Activated CD8-positive, alpha-beta T cell treated with anti-CD3 and anti-CD28 coated beads, Interleukin-2, amount 10 ng/mL, durations not matched to agents 7 days and 5 days (primary cell): ENCODE results near the gene IFNG. TPM values are rescaled to one million over a fixed set of nuclear protein-coding genes. Genes with fewer than 3 reads are reported as not detected.

ENCODE experiments used
- total RNA-seq, 2 experiments: library from RNA; stranded (reverse); gene quantifications; one replicate each; pipeline ENCODE4 v1.2.3, GENCODE V29; 2021

IFNG gene
- total RNA-seq, 2 experiments from 2014 or later = 3.1 to 5.0 TPM

Other genes starting within 250 kb of the IFNG start
- gene IFNG-AS1, start 170.3 kb downstream of the IFNG start, total RNA-seq = under 1 TPM in 1 of 2 experiments, not detected in 1; 0.21 TPM
- gene IL26, start 66.1 kb upstream of the IFNG start, total RNA-seq = under 1 TPM in 1 of 2 experiments, not detected in 1; 0.23 TPM
- gene IL22, start 93.9 kb upstream of the IFNG start, total RNA-seq = not detected
- gene MDM1, start 172.6 kb upstream of the IFNG start, total RNA-seq = 10 to 100 TPM; 25.0 to 28.9 TPM